ENCODE data around the gene CPVL.
"Not testable (repeated sequence)": the region's sequence is repeated elsewhere in the genome, so short reads cannot be mapped to it uniquely, and the experiment has no call there.

CPVL gene

DNA sequence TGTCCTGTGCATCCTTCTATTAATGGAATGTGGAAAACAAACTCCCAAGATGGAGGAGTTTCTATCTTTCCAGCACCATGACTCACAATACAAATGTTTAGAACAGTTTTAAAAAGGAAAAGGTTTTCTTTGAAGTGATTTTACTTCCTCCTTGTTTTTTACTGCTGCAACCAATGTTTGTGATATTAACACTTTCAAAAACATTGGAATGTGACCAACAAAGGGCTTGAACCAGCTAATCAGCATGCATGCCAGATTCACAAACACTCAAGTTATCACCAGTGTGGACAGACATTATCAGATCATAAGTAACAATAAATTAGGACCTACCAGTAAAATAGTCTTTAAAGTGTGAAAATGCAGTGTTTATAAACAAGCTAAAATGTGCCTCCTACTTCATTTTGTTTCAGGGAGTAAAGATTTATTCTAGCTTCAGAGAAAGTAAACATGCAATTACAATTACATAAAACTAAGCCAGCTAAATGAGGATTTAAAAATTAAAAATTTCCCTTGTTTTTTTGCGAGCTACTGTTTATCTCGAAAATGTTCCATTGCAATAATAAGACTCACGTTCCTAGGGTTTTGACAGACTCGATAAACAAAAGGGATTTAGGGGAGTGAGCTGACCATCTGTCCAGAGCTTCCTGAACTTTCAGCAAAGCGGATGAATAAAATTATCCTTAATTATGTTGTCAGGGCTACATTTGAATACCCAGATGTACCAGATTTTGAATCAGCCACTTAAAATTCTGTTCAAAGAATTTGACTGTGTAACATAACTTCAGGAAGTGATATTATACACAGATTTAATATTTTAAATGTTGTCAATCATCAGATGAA, 29.8 kb downstream of the CPVL start:
- no peak for DNase-seq

DNA sequence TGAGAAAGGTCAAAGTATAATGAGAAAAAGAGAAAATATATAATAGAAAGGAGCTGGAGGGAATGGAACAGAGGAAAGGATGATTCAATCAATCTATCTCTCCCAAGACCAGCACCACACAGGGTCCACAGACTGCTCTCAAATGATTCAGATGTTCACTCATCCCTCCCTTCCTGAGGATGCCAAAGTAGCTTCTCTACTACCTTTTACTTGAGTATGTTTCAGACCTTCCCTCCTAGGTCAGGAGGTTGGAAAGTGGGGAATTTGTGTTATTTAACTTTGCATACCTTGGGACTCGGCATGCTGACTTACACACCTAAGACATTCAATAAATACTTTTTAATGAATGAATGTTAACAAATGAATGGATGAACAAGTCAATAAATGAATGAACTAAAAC, 30.6 kb downstream of the CPVL start:
- no peak for DNase-seq

DNA sequence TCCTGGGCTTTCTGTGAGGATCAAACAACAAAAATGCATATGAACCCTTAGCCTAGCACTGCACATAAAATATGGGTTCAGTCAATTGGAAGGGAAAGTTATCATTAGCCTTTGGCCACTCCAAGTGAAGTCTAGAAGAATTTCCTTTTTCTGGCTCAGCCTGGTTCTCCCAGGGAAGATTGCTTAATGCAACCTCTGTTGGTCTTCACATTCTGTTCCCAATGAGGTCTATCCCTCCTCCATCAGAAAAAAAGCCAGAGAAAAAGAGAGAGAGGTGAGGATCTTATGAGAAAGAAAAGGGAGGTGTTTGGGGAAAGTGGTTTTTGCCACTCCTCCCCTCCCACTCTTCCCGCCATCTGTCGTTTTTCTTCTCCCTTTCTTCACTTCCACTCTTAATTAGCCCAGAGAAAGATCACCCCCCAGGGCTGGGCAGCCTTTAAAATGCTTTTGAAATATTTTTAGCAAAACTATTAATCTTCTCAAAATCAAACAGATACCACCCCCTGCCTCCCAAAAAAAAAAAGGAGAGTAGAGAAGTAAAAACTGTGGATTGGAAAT, 31.1 kb downstream of the CPVL start:
- DNase-seq: no peak

DNA sequence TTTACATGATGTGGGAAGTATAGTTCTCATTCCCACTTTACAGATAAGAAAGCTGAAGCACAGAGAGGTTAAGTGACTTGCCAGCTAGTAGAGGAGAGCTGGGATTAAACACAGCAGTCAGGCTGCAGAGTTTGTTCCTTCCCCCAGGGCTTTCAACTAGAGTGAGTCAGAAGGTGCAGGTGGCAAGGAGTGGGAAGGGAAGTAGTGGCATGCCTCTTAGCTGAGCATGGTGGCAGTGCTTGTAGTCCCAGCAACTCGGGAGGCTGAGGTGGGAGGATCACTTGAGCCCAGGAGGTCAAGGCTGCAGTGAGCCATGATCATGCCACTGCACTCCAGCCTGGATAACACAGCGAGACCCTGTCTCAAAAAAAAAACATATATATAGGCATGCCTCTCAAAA, 32.1 kb downstream of the CPVL start:
- DNase-seq: not testable (repeated sequence)

DNA sequence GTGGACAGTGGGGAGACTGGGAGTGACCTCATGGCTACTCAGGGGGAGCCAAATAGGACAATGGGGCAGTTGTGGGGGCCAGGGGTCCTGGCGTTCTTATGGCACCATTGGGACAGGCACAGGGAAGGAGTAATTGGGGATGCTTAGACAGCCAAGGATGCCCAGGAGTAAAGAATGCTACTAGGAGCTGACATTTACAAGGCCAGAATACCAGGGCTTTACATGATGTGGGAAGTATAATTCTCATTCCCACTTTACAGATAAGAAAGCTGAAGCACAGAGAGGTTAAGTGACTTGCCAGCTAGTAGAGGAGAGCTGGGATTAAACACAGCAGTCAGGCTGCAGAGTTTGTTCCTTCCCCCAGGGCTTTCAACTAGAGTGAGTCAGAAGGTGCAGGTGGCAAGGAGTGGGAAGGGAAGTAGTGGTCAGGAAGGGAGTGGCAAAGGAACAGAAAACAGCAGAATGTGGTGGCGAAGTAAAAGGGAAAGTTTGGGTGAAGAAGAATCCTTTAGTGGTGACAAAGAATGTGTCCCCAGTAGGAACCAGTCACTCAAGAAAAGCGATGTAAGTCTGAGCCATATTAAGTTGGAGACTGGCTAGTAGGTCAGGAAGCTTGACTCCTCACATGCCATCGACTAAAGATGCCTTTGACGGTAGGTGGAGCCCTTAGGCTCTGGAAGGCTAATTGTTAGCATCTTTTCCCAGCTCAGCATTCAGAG, 32.8 kb downstream of the CPVL start:
- DNase-seq: no peak

DNA sequence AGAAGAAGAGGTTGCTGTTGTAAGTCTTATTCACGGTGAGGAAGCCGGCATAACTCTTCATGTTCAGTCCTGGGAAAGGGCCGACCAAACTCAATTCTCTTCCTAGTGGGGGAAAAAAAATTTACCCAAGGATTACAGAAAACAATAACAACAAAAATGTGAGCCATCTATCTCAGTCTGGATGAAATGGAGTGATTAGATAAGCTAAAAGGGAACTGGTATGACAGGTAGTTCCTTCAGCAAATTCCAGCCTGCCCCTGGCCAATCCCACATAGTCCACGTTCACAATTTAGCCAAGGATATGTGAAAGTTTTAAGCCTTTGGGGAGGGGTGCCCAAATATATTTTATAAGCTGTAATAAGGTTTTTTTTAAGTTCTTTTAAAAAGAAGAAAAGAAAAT, 33.6 kb downstream of the CPVL start:
- no peak for DNase-seq

GRCh38 chr7:29109899-29110298, 36.4 kb downstream of the CPVL start:
- no peak for DNase-seq

GRCh38 chr7:29109358-29109757, 37.0 kb downstream of the CPVL start:
- no peak for DNase-seq

DNA sequence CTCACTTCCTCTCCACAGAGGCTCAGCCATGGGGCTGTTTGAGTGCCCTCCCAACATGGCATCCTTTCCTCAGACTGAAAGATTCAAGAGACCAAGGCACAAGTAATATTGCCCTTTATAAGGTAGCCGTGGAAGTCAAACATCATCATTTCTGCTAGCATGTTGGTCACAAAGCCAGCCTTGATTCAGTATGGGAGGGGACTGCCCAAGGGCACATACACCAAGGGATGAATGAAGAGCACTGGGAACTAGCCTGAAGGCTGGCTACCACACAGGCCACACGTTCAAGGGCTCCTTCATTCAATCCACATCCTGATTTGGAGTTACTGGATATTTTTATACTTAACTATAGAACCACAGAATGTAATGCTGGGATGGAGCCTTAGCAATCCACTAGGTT, 39.3 kb downstream of the CPVL start:
- DNase-seq: no peak

GRCh38 chr7:29106669-29106988, 39.7 kb downstream of the CPVL start:
- no peak for DNase-seq

GRCh38 chr7:29105752-29106668, 40.3 kb downstream of the CPVL start:
- peak; percentile 19 for DNase-seq

GRCh38 chr7:29105191-29105590, 41.1 kb downstream of the CPVL start:
- DNase-seq: no peak

DNA sequence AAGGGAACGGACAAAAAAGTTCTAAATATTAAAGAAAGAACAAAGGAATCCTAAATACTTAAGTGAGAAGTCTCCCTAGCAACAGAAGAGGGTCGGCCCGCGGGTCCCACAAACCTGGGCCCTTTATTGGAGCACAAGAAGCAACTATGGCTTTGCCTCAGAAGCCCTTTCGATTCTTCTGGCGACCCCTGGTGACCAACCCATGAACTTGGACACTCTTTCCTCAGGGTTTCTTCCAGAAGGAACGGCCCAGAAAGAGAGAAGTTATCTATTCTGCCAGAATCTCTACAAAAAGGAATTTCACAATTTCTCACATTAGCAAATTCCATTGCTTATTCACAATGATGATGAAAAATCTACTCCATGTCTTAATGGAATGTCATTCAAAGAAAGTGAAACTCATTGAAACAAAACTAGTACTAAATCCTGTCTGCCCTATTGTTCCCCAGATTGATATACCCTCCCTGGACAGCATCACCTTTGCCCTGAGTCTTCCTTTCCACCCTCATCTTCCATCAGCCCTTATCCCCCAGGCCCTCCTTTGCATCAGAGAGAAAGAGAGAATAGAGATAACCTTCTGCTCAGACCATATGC, 43.7 kb downstream of the CPVL start:
- no peak for DNase-seq

- DNase-seq: no peak
Observed at GRCh38 chr7:29100924-29101323, 45.4 kb downstream of the CPVL start.

DNA sequence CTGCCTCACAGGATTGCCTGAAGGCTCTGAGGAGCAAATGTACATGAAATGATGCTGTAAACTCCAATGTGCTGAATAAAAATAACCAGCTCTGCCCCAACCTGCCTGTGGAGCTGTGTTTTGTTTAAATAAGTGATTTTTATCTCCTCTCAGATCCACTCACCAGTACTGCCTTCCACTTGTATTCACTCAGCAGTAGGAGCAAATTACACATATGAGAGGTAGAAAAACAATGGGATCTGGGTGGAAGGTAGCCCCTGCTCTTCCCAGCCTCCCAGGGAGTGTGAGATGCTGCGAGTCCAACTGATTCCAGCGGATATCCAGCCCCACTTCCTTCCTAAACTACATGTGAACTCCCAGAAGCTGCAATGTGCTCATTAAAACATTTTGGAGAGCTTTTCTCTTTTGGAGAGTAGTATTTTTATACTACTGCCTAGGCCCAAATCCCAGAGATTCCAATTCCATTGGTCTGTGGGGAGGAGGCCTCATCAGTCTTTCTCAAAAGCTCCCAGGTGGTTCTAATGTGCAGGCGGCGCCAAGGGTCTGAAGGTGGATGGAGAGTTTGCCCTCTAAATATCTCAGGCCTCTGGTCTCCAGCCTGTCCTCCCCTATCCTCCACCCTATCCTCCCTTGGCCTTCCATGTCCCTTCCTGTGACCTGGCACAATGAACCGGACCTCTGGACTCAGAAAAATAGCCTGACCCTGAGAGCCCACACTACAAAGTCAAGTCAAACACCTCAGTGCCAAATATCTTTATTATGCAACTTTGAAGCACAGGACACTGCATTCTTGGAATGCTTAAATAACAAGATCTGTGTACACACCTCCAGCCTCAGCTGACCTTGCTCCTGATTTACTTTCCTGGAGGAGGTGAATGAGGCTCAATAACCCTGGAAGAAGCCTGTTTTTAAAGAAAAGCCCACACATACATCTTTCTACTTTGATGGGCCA, 46.2 kb downstream of the CPVL start:
- no peak for DNase-seq

GRCh38 chr7:29096446-29096730, 49.9 kb downstream of the CPVL start:
- DNase-seq: no peak

DNA sequence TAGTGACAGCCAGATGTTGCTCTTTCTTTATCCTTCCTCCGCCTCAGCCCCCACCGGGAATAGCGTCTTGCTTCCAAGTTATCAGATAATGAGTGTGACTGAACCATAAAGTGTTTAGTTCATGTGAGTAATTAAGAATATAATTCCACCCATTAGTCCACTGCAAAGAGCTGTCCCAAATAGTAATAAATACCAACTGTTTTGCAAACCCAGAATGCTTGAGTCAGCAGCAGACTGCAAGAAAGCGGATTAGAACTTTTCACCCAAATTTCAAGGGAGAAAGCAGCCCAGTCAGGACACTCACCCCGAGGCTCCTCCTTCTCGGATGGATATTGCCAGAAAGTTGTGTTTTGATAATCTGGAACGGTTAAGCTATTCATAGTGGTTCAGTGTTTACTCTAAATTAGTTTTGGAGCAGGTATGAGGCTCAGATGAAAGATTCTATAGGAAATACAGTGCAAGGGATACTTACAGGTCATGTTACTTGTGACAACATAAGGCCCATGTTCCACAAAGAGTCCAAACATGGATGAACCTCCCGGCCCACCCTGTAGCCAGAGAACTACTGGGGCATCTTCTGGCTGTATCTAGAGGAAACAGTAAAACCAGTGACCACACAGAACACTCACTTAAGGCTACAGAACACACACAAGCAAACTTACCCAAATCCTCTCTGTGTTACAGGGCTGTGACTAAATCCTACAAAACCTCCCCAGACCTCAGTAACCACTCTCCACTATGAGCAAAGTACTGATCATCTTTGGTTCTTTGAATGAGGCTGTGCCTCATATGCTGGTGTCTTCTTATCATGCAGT, 50.5 kb downstream of the CPVL start:
- DNase-seq: no peak

DNA sequence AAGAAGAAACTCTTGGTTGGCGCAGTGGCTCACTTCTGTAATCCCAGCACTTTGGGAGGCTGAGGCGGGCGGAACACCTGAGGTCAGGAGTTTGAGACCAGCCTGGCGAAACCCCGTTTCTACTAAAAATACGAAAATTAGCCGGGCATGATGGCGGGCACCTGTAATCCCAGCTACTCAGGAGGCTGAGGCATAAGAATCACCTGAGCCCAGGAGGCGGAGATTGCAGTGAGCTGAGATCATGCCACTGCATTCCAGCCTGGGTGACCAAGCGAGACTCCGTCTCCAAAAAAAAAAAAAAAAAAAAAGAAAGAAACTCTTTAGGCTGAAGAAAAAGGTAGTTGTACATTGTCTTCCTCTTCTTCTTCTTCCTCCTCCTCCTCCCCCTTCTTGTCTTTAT, 53.2 kb downstream of the CPVL start:
- DNase-seq: not testable (repeated sequence)

DNA sequence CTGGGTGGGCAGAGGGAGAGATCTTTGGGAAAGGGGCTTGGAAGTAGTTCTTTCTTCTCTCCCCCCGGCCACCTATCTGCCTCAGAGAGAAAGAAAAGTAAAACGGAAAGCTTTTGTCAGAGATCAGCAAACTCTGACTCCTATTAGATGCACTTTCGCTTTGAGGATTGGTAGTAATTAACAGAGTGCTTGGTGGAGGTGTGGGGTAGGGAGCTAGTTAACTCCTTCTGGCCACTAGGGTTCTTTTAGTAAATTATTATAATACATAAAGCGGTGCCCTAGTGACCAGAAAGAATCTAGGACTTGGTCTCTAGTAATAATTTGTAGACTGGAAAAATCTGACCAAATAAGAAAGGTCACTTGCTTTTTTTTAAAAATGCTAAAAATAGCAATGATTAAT, 54.6 kb downstream of the CPVL start:
- no peak for DNase-seq

- no peak for DNase-seq
Observed at GRCh38 chr7:29090836-29091601, 55.3 kb downstream of the CPVL start.

Measured in NCI-H1048 (cell line).